GM23338 (cell line): ENCODE results near the gene DAB1. TPM values are rescaled to one million over a fixed set of nuclear protein-coding genes. Genes with fewer than 3 reads are reported as not detected.

Experiments used
- ATAC-seq: fragments of 200-7000 bp; cut with Tn5 transposase; 3 replicates; pipeline ENCODE4 v1.9.1; 2020
- DNase-seq: peaks from one replicate; pipeline ENCODE4 v3.0.0-alpha.2; 2015; ENCODE audit warnings: low spot score
- H2AFZ ChIP-seq: fragments of 200-600 bp; sonication (generic); 2 replicates; pipeline ENCODE4 v1.8.0; 2016; ENCODE audit warnings: antibody characterized with exemption, mild to moderate bottlenecking, moderate library complexity
- H3F3A ChIP-seq: fragments of 200-600 bp; sonication (generic); replicated peaks from 2 replicates; pipeline ENCODE4 v1.8.0; 2017; ENCODE audit warnings: antibody characterized with exemption, mixed run types, low read depth
- H3K27ac ChIP-seq: fragments of 200-600 bp; sonication (generic); 2 replicates; pipeline ENCODE4 v1.6.1; 2016; ENCODE audit warnings: low read depth
- H3K27me3 ChIP-seq: fragments of 200-600 bp; sonication (generic); 2 replicates; pipeline ENCODE4 v1.8.0; 2016; ENCODE audit warnings: mild to moderate bottlenecking, mixed run types, moderate library complexity; ENCODE audit not compliant: insufficient read depth
- H3K36me3 ChIP-seq: fragments of 200-600 bp; sonication (generic); 2 replicates; pipeline ENCODE4 v1.8.0; 2016; ENCODE audit warnings: mild to moderate bottlenecking; ENCODE audit not compliant: insufficient read depth
- H3K4me1 ChIP-seq: fragments of 200-600 bp; sonication (generic); 2 replicates; pipeline ENCODE4 v1.8.0; 2016; ENCODE audit warnings: mild to moderate bottlenecking, moderate library complexity; ENCODE audit not compliant: insufficient read depth
- H3K4me2 ChIP-seq: fragments of 200-600 bp; sonication (generic); 2 replicates; pipeline ENCODE4 v1.7.1; 2017; ENCODE audit warnings: mixed run types
- H3K4me3 ChIP-seq: fragments of 200-600 bp; sonication (generic); 2 replicates; pipeline ENCODE4 v1.6.1; 2016; ENCODE audit warnings: mixed run types
- H3K79me2 ChIP-seq: fragments of 200-600 bp; sonication (generic); replicated peaks from 2 replicates; pipeline ENCODE4 v1.8.0; 2017; ENCODE audit warnings: mild to moderate bottlenecking; ENCODE audit not compliant: insufficient read depth
- H3K9me2 ChIP-seq: fragments of 200-600 bp; sonication (generic); 2 replicates; pipeline ENCODE4 v1.8.0; 2017; ENCODE audit not compliant: insufficient read depth
- H4K20me1 ChIP-seq: fragments of 200-600 bp; sonication (generic); replicated peaks from 2 replicates; pipeline ENCODE4 v1.8.0; 2017; ENCODE audit warnings: mild to moderate bottlenecking; ENCODE audit not compliant: insufficient read depth
- H3K27ac Mint-ChIP-seq: 2 replicates; pipeline ENCODE4 v1.8.0; 2020; ENCODE audit warnings: inconsistent platforms, mild to moderate bottlenecking, moderate library complexity, mixed read lengths
- H3K27me3 Mint-ChIP-seq: 3 replicates; pipeline ENCODE4 v1.8.0; 2022; ENCODE audit warnings: low read depth, mild to moderate bottlenecking, moderate library complexity, mixed read lengths, inconsistent platforms; ENCODE audit not compliant: insufficient read depth, poor library complexity
- H3K36me3 Mint-ChIP-seq: 3 replicates; pipeline ENCODE4 v1.8.0; 2021; ENCODE audit warnings: low read depth, mild to moderate bottlenecking, inconsistent platforms, moderate library complexity, mixed read lengths
- H3K4me1 Mint-ChIP-seq: 3 replicates; pipeline ENCODE4 v1.8.0; 2020; ENCODE audit warnings: mild to moderate bottlenecking, inconsistent platforms, mixed read lengths
- H3K4me3 Mint-ChIP-seq: 3 replicates; pipeline ENCODE4 v1.8.0; 2021; ENCODE audit warnings: moderate library complexity, mild to moderate bottlenecking, inconsistent platforms, mixed read lengths
- H3K9me3 Mint-ChIP-seq: 3 replicates; pipeline ENCODE4 v1.8.0; 2020; ENCODE audit warnings: moderate library complexity, mild to moderate bottlenecking, inconsistent platforms, mixed read lengths
- CTCF ChIP-seq, 2 experiments: fragments of 200-600 bp in 1 of 2; sonication (generic) in 1 of 2; conservative IDR thresholded peaks; 2 replicates each; pipeline versions ENCODE4 v1.5.1 to v1.6.1; 2016 to 2017; ENCODE audit warnings: antibody characterized with exemption in 2 of 2, low read depth in 2 of 2, mild to moderate bottlenecking in 2 of 2, moderate library complexity in 1 of 2
- EZH2phosphoT487 ChIP-seq: fragments of 200-600 bp; sonication (generic); IDR thresholded peaks from one replicate; pipeline ENCODE4 v1.8.1; 2018; ENCODE audit warnings: antibody characterized with exemption; ENCODE audit not compliant: unreplicated experiment
- REST ChIP-seq: IDR thresholded peaks from one replicate; pipeline ENCODE4 v1.6.1; 2018; ENCODE audit warnings: antibody characterized with exemption; ENCODE audit not compliant: unreplicated experiment
- STAT1 ChIP-seq: IDR thresholded peaks from one replicate; pipeline ENCODE4 v1.6.1; 2016; ENCODE audit warnings: antibody characterized with exemption; ENCODE audit not compliant: unreplicated experiment
- ZNF114 ChIP-seq: fragments of 250-450 bp; sonication (Bioruptor Pico); IDR thresholded peaks from 2 replicates; pipeline ENCODE4 v1.5.0; 2020; ENCODE audit warnings: mild to moderate bottlenecking, moderate library complexity
- ZNF462 ChIP-seq: fragments of 250-450 bp; sonication (Bioruptor Pico); IDR thresholded peaks from 2 replicates; pipeline ENCODE4 v1.5.0; 2020; ENCODE audit warnings: mild to moderate bottlenecking, moderate library complexity
- polyA plus RNA-seq: library from polyadenylated mRNA; unstranded; fragments of >200 nt; fragmentation: Nextera tagmentation; extraction: Ambion mirVana; gene quantifications from 2 replicates; pipeline ENCODE4 v1.2.1, GENCODE V29; 2016
- total RNA-seq: library from RNA; depleted of rRNA; stranded (reverse); fragments of >200 nt; shearing (Covaris generic); gene quantifications from 2 replicates; pipeline ENCODE4 v1.2.3, GENCODE V29; 2014

Gene DAB1
- total and polyA plus RNA-seq, 2 experiments from 2014 or later = 12.8 to 14.5 TPM

- H3K4me3 Mint-ChIP-seq = no peak overlapping the region
- no peak for TF ChIP-seq CTCF (conservative IDR thresholded peaks at IDR 0.05; ENCODE audit: low read depth in 2 of 2)
- no peak for TF ChIP-seq REST
- no peak for TF ChIP-seq STAT1
- no peak for TF ChIP-seq ZNF462 (CRISPR knock-in tag)
- TF ChIP-seq EZH2phosphoT487 = no peak
- no peak for TF ChIP-seq ZNF114 (CRISPR knock-in tag)
- no peaks in the 10 kb centered on the region for H3K36me3 Mint-ChIP-seq
- Histone ChIP-seq H3K79me2 (no peaks in the 10 kb centered on the region), H3K27me3 (no peaks in the 10 kb centered on the region), H3K9me2 (no peaks in the 10 kb centered on the region), H3K27ac (no peak overlapping the region), H3K4me2 (no peak overlapping the region), H3K36me3 (no peaks in the 10 kb centered on the region), H3K4me1 (no peaks in the 10 kb centered on the region), H4K20me1 (no peaks in the 10 kb centered on the region; the same call in 1 of the 2 replicates), H2AFZ (no peak overlapping the region), H3K4me3 (no peak overlapping the region), H3F3A (no peaks in the 10 kb centered on the region)
- no peaks in the 10 kb centered on the region for H3K27me3 Mint-ChIP-seq
- DNase-seq (no peak), ATAC-seq (no peak)
- H3K27ac Mint-ChIP-seq = no peak overlapping the region
- no peaks in the 10 kb centered on the region for H3K4me1 Mint-ChIP-seq
- H3K9me3 Mint-ChIP-seq = no peaks in the 10 kb centered on the region
Measured at GRCh38 chr1:57294177-57294576, 129.7 kb downstream of the DAB1 start.
